Adrenal gland (tissue), 12 donors: Measurements from ENCODE around the gene RGS2. TPM values are rescaled to one million over a fixed set of nuclear protein-coding genes. Genes with fewer than 3 reads are reported as not detected.

ENCODE experiments used
- DNase-seq, 7 donors: peaks; one replicate each; pipeline ENCODE4 v3.0.0-alpha.2; 2019 to 2020
- H3K27ac ChIP-seq, 5 donors: fragments of 200-600 bp; sonication (generic) in 4 of 5; 1 replicate in 3 of 5; 2 replicates in 2 of 5; pipeline versions ENCODE4 v1.5.1 to v1.8.0; 2016 to 2020; ENCODE audit warnings: mild to moderate bottlenecking in 1 of 5
- H3K27me3 ChIP-seq: fragments of 200-600 bp; 2 replicates; pipeline ENCODE4 v1.8.0; 2021
- H3K36me3 ChIP-seq, 2 donors: fragments of 200-600 bp; replicated peaks in 1 of 2; 1 replicate in 1 of 2; 2 replicates in 1 of 2; pipeline versions ENCODE4 v1.5.1 to v1.8.0; 2018 to 2022
- H3K4me1 ChIP-seq, 2 donors: fragments of 200-600 bp; replicated peaks in 1 of 2; 1 replicate in 1 of 2; 2 replicates in 1 of 2; pipeline versions ENCODE4 v1.5.1 to v1.8.0; 2018 to 2021
- H3K4me3 ChIP-seq, 4 donors: fragments of 200-600 bp; sonication (generic) in 3 of 4; one replicate each; pipeline ENCODE4 v1.5.1; 2016 to 2018
- H3K9me3 ChIP-seq, 3 donors: fragments of 200-600 bp; sonication (generic) in 1 of 3; replicated peaks in 1 of 3; 1 replicate in 2 of 3; 2 replicates in 1 of 3; pipeline versions ENCODE4 v1.5.1 to v1.8.0; 2016 to 2021
- CTCF ChIP-seq, 6 experiments: fragments of 450-650 bp in 4 of 6; fragments of 200-600 bp in 2 of 6; sonication (generic) in 1 of 6; IDR thresholded peaks; 1 replicate in 5 of 6; 2 replicates in 1 of 6; pipeline versions ENCODE4 v1.5.1 to v1.8.0; 2016 to 2021; ENCODE audit warnings: antibody characterized with exemption in 6 of 6, mild to moderate bottlenecking in 2 of 6, moderate library complexity in 1 of 6
- POLR2A ChIP-seq, 2 donors: fragments of 450-650 bp; IDR thresholded peaks; one replicate each; pipeline ENCODE4 v1.6.1; 2017; ENCODE audit warnings: antibody characterized with exemption in 2 of 2, mild to moderate bottlenecking in 2 of 2, moderate library complexity in 1 of 2
- WGBS, 4 donors: extraction: QIAGEN DNeasy Blood & Tissue Kit in 2 of 4; methylation state at CpG; one replicate each; pipeline versions ENCODE4 v1.1.5 to v1.1.7; 2013 to 2017; 5-methylcytosine and 5-hydroxymethylcytosine counted together
- intact Hi-C, 2 donors: fragments of 100-400 bp; cut with DNase I; formaldehyde crosslinking; loops; one replicate each; pipeline versions ENCODE4 v1.14.1 to v1.15.0; 2022 to 2023
- polyA plus RNA-seq, 3 donors: library from polyadenylated mRNA; stranded (reverse); fragments of 200-250 nt in 2 of 3; fragments of 350-450 nt in 1 of 3; fragmentation: Illumina TruSeq in 1 of 3; extraction: RNeasy Lipid Tissue Mini Kit (QIAGEN cat#74804) in 1 of 3; gene quantifications; one replicate each; pipeline ENCODE4 v1.2.3, GENCODE V29; 2013 to 2014
- total RNA-seq, 9 donors: library from RNA; depleted of rRNA in 4 of 9; stranded (reverse); fragments of >200 nt in 4 of 9; fragments of 120-200 nt in 1 of 9; fragmentation: NEBNext Ultra II Directional in 1 of 9; extraction: Animal tissue kit (Norgen Biotek cat#: 25700) in 1 of 9; gene quantifications; one replicate each; pipeline versions ENCODE4 v1.1.0 to v1.2.4, GENCODE V29; 2013 to 2023
- donor health status: healthy with polysubstance abuse.
- donor health status: Bipolar disorder and iron deficiency.
- donor health status: DM: yes; HTN: yes; CAD: no.
- donor health status: DM: no; HTN: no; CAD: no.
- donor health status: DM: no; HTN: no; CAD: no.
- donor health status: DM: yes; HTN: yes; CAD: no.

RGS2 gene
- total and polyA plus RNA-seq, 12 donors, result 96.9 to 476 (median 162) TPM

DNA sequence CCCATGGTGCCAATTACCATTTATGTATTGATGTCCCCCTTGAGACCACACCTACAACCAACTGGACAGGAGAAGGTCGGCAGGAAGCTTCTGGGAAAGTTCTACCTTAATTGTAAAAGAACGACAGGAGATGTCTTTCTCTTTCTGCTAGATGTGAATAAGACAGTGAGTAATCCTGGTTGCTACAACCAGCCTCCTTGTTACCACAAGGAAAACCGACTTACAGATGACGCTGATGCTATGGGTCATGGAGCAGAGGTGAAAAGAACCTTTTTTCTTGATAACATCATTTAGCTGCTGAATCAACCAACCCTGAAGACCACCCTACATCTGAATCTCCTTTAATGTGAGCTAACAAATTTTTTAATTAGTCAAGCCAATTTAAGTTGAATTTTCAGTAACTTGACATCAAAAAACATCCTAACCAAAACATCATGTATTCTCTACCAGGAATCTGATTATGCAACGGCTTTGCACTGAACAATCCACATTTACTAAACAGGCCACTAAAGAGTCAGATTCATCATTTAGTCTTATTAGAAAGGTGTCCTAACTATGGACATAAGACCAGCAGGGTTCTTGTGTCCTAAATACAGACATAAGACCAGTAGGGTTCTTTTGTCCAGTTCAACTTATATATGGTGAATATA is 23.0 kb downstream of the RGS2 start:
- Histone ChIP-seq H3K27ac (no peak overlapping the region), H3K27me3 (no peaks in the 10 kb centered on the region), H3K4me3 (no peak overlapping the region), H3K4me1 (peaks cover 12 to 32% of the 10 kb centered on the region in 2 donors), H3K36me3 (no peaks in the 10 kb centered on the region), H3K9me3 (no peaks in the 10 kb centered on the region)
- TF ChIP-seq POLR2A (IDR thresholded peaks at IDR 0.05) (no peak), CTCF (IDR thresholded peaks at IDR 0.05) (no peak)
- no peak for DNase-seq
- 92 to 96% (median 95%) methylated on average over 5 of the region's 5 CpGs for WGBS, 4 donors
- intact Hi-C loops, result no loop called here

- DNase-seq, result no peak
- Histone ChIP-seq H3K9me3 (no peaks in the 10 kb centered on the region), H3K4me1 (peaks cover 9 to 26% of the 10 kb centered on the region in 2 donors), H3K36me3 (no peaks in the 10 kb centered on the region), H3K27ac (no peak overlapping the region), H3K27me3 (no peaks in the 10 kb centered on the region), H3K4me3 (no peak overlapping the region)
- TF ChIP-seq CTCF (IDR thresholded peaks at IDR 0.05) (no peak), POLR2A (IDR thresholded peaks at IDR 0.05) (no peak)
- intact Hi-C loops, result no loop called here
These were observed 23.7 kb downstream of the RGS2 start for GRCh38 chr1:192832492-192832891.

DNA sequence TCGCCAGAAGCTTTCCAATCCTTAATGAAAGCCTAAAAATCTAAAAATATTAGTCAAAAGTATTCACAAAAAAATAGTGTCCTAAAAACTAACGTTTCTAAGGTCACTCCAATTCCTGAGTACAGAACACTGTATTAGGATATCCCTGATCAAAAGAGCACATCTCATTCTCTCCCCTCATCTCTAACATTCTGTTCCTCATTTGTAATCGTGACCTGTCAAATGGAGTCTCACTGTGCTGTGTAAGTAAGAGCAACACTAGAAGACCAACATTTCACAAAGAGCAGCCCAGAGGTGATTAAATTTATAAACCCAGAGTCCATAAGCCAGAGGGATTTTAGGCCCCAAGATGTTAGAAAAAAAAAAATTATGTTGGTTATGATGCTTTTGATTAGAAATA is 26.3 kb downstream of the RGS2 start:
- 46 to 52% (median 50%) methylated on average over 3 of the region's 3 CpGs for WGBS, 4 donors
- H3K4me1 ChIP-seq, result peaks cover 9 to 25% of the 10 kb centered on the region in 2 donors
- no peaks in the 10 kb centered on the region for H3K27me3 ChIP-seq
- no peak for DNase-seq
- TF ChIP-seq POLR2A (IDR thresholded peaks at IDR 0.05), result no peak
- no peak overlapping the region for H3K4me3 ChIP-seq
- H3K9me3 ChIP-seq, result no peaks in the 10 kb centered on the region
- no peaks in the 10 kb centered on the region for H3K36me3 ChIP-seq
- H3K27ac ChIP-seq, result peak overlapping the region in 2 of 5 donors; percentile 30 to 50
- intact Hi-C loops, result no loop called here

DNA sequence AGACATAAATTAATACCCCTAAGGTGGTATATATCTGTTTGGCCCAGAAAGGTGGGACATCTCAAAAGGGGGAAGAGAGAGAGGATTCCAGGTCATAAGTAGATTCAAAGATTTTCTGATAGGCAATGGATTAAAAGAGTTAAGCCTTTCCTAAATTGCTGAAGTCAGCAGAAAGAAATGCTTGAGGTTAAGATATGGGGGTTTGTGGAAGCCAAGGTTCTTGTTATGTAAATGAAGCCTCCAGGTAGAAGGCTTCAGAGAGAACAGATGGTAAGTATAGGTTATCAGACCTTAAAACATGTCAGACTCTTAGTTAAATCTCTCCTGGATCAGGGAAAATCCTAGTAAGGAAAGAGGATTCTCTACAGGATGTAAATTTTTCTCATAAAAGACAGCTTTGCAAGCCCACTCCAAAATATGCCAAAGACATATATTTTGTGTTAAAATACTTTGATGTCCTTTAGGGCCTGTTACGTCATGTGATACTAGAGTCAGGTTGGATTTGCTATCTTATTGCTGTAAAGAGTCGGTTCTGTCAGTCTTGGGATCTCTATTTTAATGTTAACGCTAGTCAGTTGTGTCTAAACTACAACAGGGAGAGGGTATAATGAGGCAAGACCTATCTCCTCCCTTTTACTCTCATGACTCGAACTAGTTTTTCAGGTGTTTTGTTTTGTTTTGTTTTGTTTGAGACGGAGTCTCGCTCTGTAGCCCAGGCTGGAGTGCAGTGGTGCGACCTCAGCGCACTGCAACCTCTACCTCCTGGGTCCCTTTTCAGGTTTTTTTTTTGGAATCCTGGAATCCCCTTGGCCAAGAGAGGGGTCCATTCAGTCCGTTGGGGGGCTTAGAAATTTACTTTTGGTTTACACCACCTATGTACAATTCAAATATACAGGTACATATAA is 30.6 kb downstream of the RGS2 start:
- H3K27me3 ChIP-seq, result no peaks in the 10 kb centered on the region
- no peak overlapping the region for H3K27ac ChIP-seq
- no peaks in the 10 kb centered on the region for H3K36me3 ChIP-seq
- intact Hi-C loops, result no loop called here
- H3K4me3 ChIP-seq, result no peak overlapping the region
- DNase-seq, result no peak
- H3K9me3 ChIP-seq, result no peaks in the 10 kb centered on the region
- H3K4me1 ChIP-seq, result peaks cover 9 to 12% of the 10 kb centered on the region in 2 donors
- TF ChIP-seq POLR2A (IDR thresholded peaks at IDR 0.05), result no peak
- TF ChIP-seq CTCF (IDR thresholded peaks at IDR 0.05), result no peak
- 82 to 90% (median 89%) methylated on average over 9 of the region's 9 CpGs for WGBS, 4 donors
